Liver (tissue), 3 donors: ENCODE results near the gene NWD2.

Experiments used
- ATF3 ChIP-seq: IDR thresholded peaks from 2 replicates; pipeline ENCODE4 v1.6.1; 2016; ENCODE audit warnings: antibody characterized with exemption
- CTCF ChIP-seq: fragments of 150-350 bp; IDR thresholded peaks from 2 replicates; pipeline ENCODE4 v1.5.1; 2017; ENCODE audit warnings: improper control_type of control experiment, low read depth, low read length; ENCODE audit not compliant: missing input control
- RAD21 ChIP-seq, 2 donors: IDR thresholded peaks; 2 replicates each; pipeline ENCODE4 v1.6.1; 2016; ENCODE audit warnings: antibody characterized with exemption in 2 of 2, mild to moderate bottlenecking in 2 of 2
- YY1 ChIP-seq: IDR thresholded peaks from 2 replicates; pipeline ENCODE4 v1.6.1; 2016; ENCODE audit warnings: antibody characterized with exemption, mild to moderate bottlenecking
- donor health status: healthy.
- donor health status: healthy.

DNA sequence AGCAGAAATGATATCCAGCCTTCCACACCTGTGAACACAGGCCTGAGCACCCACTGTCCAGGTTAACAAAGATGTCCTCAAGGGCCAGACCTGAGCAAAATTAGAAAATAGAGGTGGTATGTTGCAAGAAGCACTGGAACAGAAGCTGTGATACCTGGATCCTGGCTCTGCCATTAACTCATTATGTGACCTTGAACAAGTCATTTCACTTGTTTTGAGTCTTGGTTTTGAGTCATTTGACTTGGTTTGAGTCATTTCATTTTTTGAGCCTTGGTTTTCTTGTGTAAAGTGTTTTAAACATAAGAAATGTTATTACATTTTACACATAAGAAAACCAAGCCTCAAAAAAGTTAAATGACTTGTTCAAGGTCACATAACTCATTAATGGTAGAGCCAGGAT lies 2.9 kb upstream of the NWD2 start:
- TF ChIP-seq CTCF (no peak), YY1 (no peak), RAD21 (IDR thresholded peaks at IDR 0.05) (no peak), ATF3 (no peak)
